WTC11 (cell line): ENCODE data around the gene MAP4K3. TPM values are rescaled to one million over a fixed set of nuclear protein-coding genes. Genes with fewer than 3 reads are reported as not detected.

Source experiments
- ATAC-seq: fragments of 200-7000 bp; cut with Tn5 transposase; 2 replicates; pipeline ENCODE4 v1.10.0; 2021; ENCODE audit warnings: mild to moderate bottlenecking, moderate library complexity
- CTCF ChIA-PET: fragments of 300-600 bp; sonication (Branson Sonifier 250); formaldehyde crosslinking; loops from one replicate; lab custom pipeline; 2021; ENCODE audit warnings: antibody characterized with exemption; lab: Charles Lee
- POLR2A ChIA-PET: fragments of 350-600 bp; sonication (Branson Sonifier 250); formaldehyde crosslinking; loops from one replicate; lab custom pipeline; 2021; ENCODE audit warnings: antibody characterized with exemption; lab: Charles Lee
- DNase-seq: peaks from one replicate; pipeline ENCODE4 v3.0.0; 2021; ENCODE audit warnings: low spot score
- H3K27ac Mint-ChIP-seq: 2 replicates; pipeline ENCODE4 v1.8.0; 2021; ENCODE audit warnings: mixed read lengths
- H3K27me3 Mint-ChIP-seq: 2 replicates; pipeline ENCODE4 v1.8.0; 2021; ENCODE audit warnings: low read depth, mild to moderate bottlenecking, moderate library complexity, mixed read lengths
- H3K36me3 Mint-ChIP-seq: 2 replicates; pipeline ENCODE4 v1.8.0; 2021; ENCODE audit warnings: mixed read lengths
- H3K4me1 Mint-ChIP-seq: 2 replicates; pipeline ENCODE4 v1.8.0; 2022; ENCODE audit warnings: mixed read lengths
- H3K4me3 Mint-ChIP-seq: 2 replicates; pipeline ENCODE4 v1.8.0; 2021; ENCODE audit warnings: mild to moderate bottlenecking, moderate library complexity, mixed read lengths
- H3K9me3 Mint-ChIP-seq: 2 replicates; pipeline ENCODE4 v1.8.0; 2021; ENCODE audit warnings: mixed read lengths
- ATF2 ChIP-seq: sonication (generic); formaldehyde crosslinking; IDR thresholded peaks from 2 replicates; pipeline ENCODE4 v1.8.1; 2022; ENCODE audit warnings: low read depth, missing genetic modification reagents, borderline replicate concordance
- ATF6 ChIP-seq: sonication (generic); formaldehyde crosslinking; IDR thresholded peaks from 2 replicates; pipeline ENCODE4 v1.8.1; 2023; ENCODE audit warnings: mild to moderate bottlenecking, missing genetic modification reagents
- E2F4 ChIP-seq: sonication (generic); formaldehyde crosslinking; IDR thresholded peaks from 2 replicates; pipeline ENCODE4 v1.8.1; 2022; ENCODE audit warnings: low read depth, mild to moderate bottlenecking, moderate library complexity, missing genetic modification reagents, borderline replicate concordance
- EMX1 ChIP-seq: fragments of 250-450 bp; sonication (Bioruptor Pico); IDR thresholded peaks from 2 replicates; pipeline ENCODE4 v1.8.0; 2021; ENCODE audit warnings: mild to moderate bottlenecking
- ETV6 ChIP-seq: sonication (generic); formaldehyde crosslinking; IDR thresholded peaks from 2 replicates; pipeline ENCODE4 v1.8.1; 2022; ENCODE audit warnings: mild to moderate bottlenecking, missing genetic modification reagents
- FOXP1 ChIP-seq: sonication (generic); formaldehyde crosslinking; IDR thresholded peaks from 2 replicates; pipeline ENCODE4 v1.8.0; 2022; ENCODE audit warnings: missing genetic modification reagents, mild to moderate bottlenecking, moderate library complexity, borderline replicate concordance
- JUN ChIP-seq: sonication (generic); formaldehyde crosslinking; IDR thresholded peaks from 2 replicates; pipeline ENCODE4 v1.8.0; 2023; ENCODE audit warnings: mild to moderate bottlenecking, missing genetic modification reagents
- NFATC4 ChIP-seq: fragments of 250-450 bp; sonication (Bioruptor Pico); IDR thresholded peaks from 2 replicates; pipeline ENCODE4 v1.9.0; 2021; ENCODE audit warnings: mild to moderate bottlenecking
- NR3C1 ChIP-seq: sonication (generic); formaldehyde crosslinking; conservative IDR thresholded peaks from 2 replicates; pipeline ENCODE4 v1.8.1; 2023; ENCODE audit warnings: low read depth, mild to moderate bottlenecking, missing genetic modification reagents
- SMAD4 ChIP-seq: sonication (generic); formaldehyde crosslinking; IDR thresholded peaks from 2 replicates; pipeline ENCODE4 v1.8.0; 2022; ENCODE audit warnings: mild to moderate bottlenecking, missing genetic modification reagents
- SP1 ChIP-seq: sonication (generic); formaldehyde crosslinking; conservative IDR thresholded peaks from 2 replicates; pipeline ENCODE4 v1.8.1; 2022; ENCODE audit warnings: missing genetic modification reagents
- TCF7 ChIP-seq: sonication (generic); formaldehyde crosslinking; IDR thresholded peaks from 2 replicates; pipeline ENCODE4 v1.8.0; 2022; ENCODE audit warnings: mild to moderate bottlenecking, low read depth, missing genetic modification reagents, moderate library complexity
- USF2 ChIP-seq: sonication (generic); formaldehyde crosslinking; IDR thresholded peaks from 2 replicates; pipeline ENCODE4 v1.8.1; 2023; ENCODE audit warnings: mild to moderate bottlenecking, missing genetic modification reagents, moderate library complexity
- ZNF281 ChIP-seq: sonication (generic); formaldehyde crosslinking; IDR thresholded peaks from 2 replicates; pipeline ENCODE4 v1.8.0; 2023; ENCODE audit warnings: mild to moderate bottlenecking, missing genetic modification reagents
- ZNF423 ChIP-seq: fragments of 250-450 bp; sonication (Bioruptor Pico); IDR thresholded peaks from 2 replicates; pipeline ENCODE4 v2.1.2; 2022; ENCODE audit warnings: mild to moderate bottlenecking, moderate library complexity
- ZNF425 ChIP-seq: fragments of 250-450 bp; sonication (Bioruptor Pico); conservative IDR thresholded peaks from 2 replicates; pipeline ENCODE4 v1.9.0; 2021; ENCODE audit warnings: mild to moderate bottlenecking
- ZNF512 ChIP-seq: sonication (generic); formaldehyde crosslinking; IDR thresholded peaks from 2 replicates; pipeline ENCODE4 v1.8.1; 2022; ENCODE audit warnings: missing genetic modification reagents, borderline replicate concordance
- ZSCAN18 ChIP-seq: fragments of 250-450 bp; sonication (Bioruptor Pico); IDR thresholded peaks from 2 replicates; pipeline ENCODE4 v2.1.2; 2022; ENCODE audit warnings: mild to moderate bottlenecking, moderate library complexity
- total RNA-seq: library from RNA; stranded (reverse); gene quantifications from 3 replicates; pipeline ENCODE4 v1.2.3, GENCODE V29; 2021

The MAP4K3 gene
- total RNA-seq, 1 experiment from 2014 or later, result 73.2 TPM

- TF ChIP-seq USF2 (CRISPR knock-in tag), result no peak
- TF ChIP-seq NR3C1 (CRISPR knock-in tag), result no peak
- no peak for TF ChIP-seq ATF6 (CRISPR knock-in tag)
- no peak for TF ChIP-seq ZNF423 (CRISPR knock-in tag)
- TF ChIP-seq ZNF512, result no peak
- no peak for TF ChIP-seq NFATC4 (CRISPR knock-in tag)
Observed at GRCh38 chr2:39241588-39241987, 195.5 kb downstream of the MAP4K3 start (continued).

- Mint-ChIP-seq H3K4me3 (no peak overlapping the region), H3K27ac (no peak overlapping the region), H3K36me3 (peaks cover 28% of the 10 kb centered on the region)
- no peak for ATAC-seq
- no peak for DNase-seq
- POLR2A ChIA-PET, result no interaction called here
- no peak for TF ChIP-seq FOXP1
- no peak for TF ChIP-seq ZSCAN18
- no peak for TF ChIP-seq ZNF512
- no peak for TF ChIP-seq ZNF281 (CRISPR knock-in tag)
- no peak for TF ChIP-seq ATF2 (CRISPR knock-in tag)
- TF ChIP-seq SP1 (CRISPR knock-in tag), result no peak
- TF ChIP-seq ETV6 (CRISPR knock-in tag), result no peak
- no peak for TF ChIP-seq SMAD4 (CRISPR knock-in tag)
- no peak for TF ChIP-seq EMX1
- TF ChIP-seq TCF7 (CRISPR knock-in tag), result no peak
- no peak for TF ChIP-seq ZNF425 (CRISPR knock-in tag)
- no peak for TF ChIP-seq E2F4 (CRISPR knock-in tag)
- TF ChIP-seq JUN (CRISPR knock-in tag), result no peak
- TF ChIP-seq, all 79 proteins: peak for 0
- peaks cover 31% of the 10 kb centered on the region for H3K9me3 Mint-ChIP-seq
- CTCF ChIA-PET, result no interaction called here
- no peaks in the 10 kb centered on the region for H3K27me3 Mint-ChIP-seq
- H3K4me1 Mint-ChIP-seq, result peaks cover 27% of the 10 kb centered on the region
Observed at GRCh38 chr2:39240758-39241157, 196.3 kb downstream of the MAP4K3 start.
